T-helper 2 cell treated with Interferon-gamma antibody and Interleukin-4, amounts not matched to agents 5 μg/mL and 100 μg/mL, for 36 hours (primary cell): ENCODE measurements around the gene AP2B1.

Experiments
- DNase-seq: peaks from one replicate; pipeline ENCODE4 v3.0.0; 2021; ENCODE audit warnings: low spot score
- H3K27ac Mint-ChIP-seq: one replicate; pipeline ENCODE4 v1.8.0; 2021; ENCODE audit warnings: mild to moderate bottlenecking, mixed read lengths
- H3K27me3 Mint-ChIP-seq: one replicate; pipeline ENCODE4 v1.8.0; 2021; ENCODE audit warnings: low read depth, mixed read lengths
- H3K36me3 Mint-ChIP-seq: one replicate; pipeline ENCODE4 v1.8.0; 2021; ENCODE audit warnings: low read depth, mixed read lengths
- H3K4me1 Mint-ChIP-seq: one replicate; pipeline ENCODE4 v1.8.0; 2021; ENCODE audit warnings: low read depth, mixed read lengths
- H3K4me3 Mint-ChIP-seq: one replicate; pipeline ENCODE4 v1.8.0; 2022; ENCODE audit warnings: mild to moderate bottlenecking, moderate library complexity, mixed read lengths
- H3K9me3 Mint-ChIP-seq: one replicate; pipeline ENCODE4 v1.8.0; 2021; ENCODE audit warnings: mixed read lengths

Gene AP2B1

DNA sequence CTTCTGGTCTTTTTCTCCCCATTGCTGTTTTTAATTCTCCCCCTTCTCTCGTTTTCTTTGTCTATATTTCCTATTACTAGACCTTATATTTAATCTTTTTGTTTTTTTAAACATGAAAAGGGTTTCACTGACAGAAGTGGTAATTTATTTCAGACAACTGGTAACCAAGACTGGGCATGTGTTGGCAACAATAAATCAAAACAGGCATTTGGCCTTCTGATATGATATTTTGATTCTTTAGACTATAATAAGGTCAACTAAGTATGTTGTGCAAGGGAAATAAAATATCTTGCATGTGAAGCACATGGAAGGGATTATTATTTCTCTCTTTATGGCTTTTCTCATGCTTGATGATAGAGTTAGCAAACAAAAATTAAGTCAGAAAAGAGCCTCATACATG lies 34.6 kb downstream of the AP2B1 start:
- no peaks in the 10 kb centered on the region for H3K9me3 Mint-ChIP-seq
- no peak for DNase-seq
- H3K4me1 Mint-ChIP-seq, result no peaks in the 10 kb centered on the region
- no peaks in the 10 kb centered on the region for H3K27me3 Mint-ChIP-seq
- peaks cover 28% of the 10 kb centered on the region for H3K36me3 Mint-ChIP-seq
- no peak overlapping the region for H3K4me3 Mint-ChIP-seq
- no peak overlapping the region for H3K27ac Mint-ChIP-seq

GRCh38 chr17:35627417-35627816 lies 40.3 kb downstream of the AP2B1 start:
- peaks cover 49% of the 10 kb centered on the region for H3K36me3 Mint-ChIP-seq
- H3K27me3 Mint-ChIP-seq, result no peaks in the 10 kb centered on the region
- no peak overlapping the region for H3K27ac Mint-ChIP-seq
- H3K9me3 Mint-ChIP-seq, result no peaks in the 10 kb centered on the region
- DNase-seq, result no peak
- peaks cover 3% of the 10 kb centered on the region for H3K4me1 Mint-ChIP-seq
- no peak overlapping the region for H3K4me3 Mint-ChIP-seq

GRCh38 chr17:35630530-35631148 lies 43.5 kb downstream of the AP2B1 start:
- no peak for DNase-seq
- Mint-ChIP-seq H3K9me3 (no peaks in the 10 kb centered on the region), H3K27ac (no peak overlapping the region), H3K36me3 (peaks cover 45% of the 10 kb centered on the region), H3K27me3 (no peaks in the 10 kb centered on the region), H3K4me1 (peaks cover 3% of the 10 kb centered on the region), H3K4me3 (no peak overlapping the region)

GRCh38 chr17:35641032-35641431 lies 53.9 kb downstream of the AP2B1 start:
- Mint-ChIP-seq H3K4me1 (no peaks in the 10 kb centered on the region), H3K27me3 (no peaks in the 10 kb centered on the region), H3K9me3 (no peaks in the 10 kb centered on the region), H3K27ac (no peak overlapping the region), H3K4me3 (no peak overlapping the region), H3K36me3 (peaks cover 45% of the 10 kb centered on the region)
- no peak for DNase-seq

GRCh38 chr17:35645923-35646322 lies 58.8 kb downstream of the AP2B1 start:
- Mint-ChIP-seq H3K4me3 (no peak overlapping the region), H3K9me3 (no peaks in the 10 kb centered on the region), H3K27ac (no peak overlapping the region), H3K27me3 (no peaks in the 10 kb centered on the region), H3K4me1 (no peaks in the 10 kb centered on the region), H3K36me3 (peaks cover 35% of the 10 kb centered on the region)
- DNase-seq, result no peak

DNA sequence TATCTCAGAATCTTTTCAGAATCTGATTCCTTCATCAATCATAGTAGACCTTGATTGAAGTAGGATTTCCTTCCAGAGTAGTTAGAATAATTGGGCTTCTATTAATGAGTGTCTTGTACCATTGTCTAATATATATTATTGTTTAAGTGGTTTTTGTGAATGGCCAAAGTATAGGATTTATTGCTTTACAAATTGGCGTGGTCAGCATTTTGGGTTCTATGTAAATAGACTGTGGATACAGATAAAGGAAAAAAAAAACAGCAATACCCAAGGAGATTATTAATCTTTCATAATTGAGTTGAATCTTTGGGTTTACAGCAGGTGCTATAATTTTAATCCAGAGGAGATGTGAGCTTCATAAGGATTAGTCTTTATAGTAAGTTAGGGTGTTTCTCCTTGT lies 64.3 kb downstream of the AP2B1 start:
- H3K4me1 Mint-ChIP-seq, result peaks cover 9% of the 10 kb centered on the region
- H3K27ac Mint-ChIP-seq, result no peak overlapping the region
- H3K9me3 Mint-ChIP-seq, result no peaks in the 10 kb centered on the region
- H3K27me3 Mint-ChIP-seq, result no peaks in the 10 kb centered on the region
- peaks cover 32% of the 10 kb centered on the region for H3K36me3 Mint-ChIP-seq
- no peak for DNase-seq
- no peak overlapping the region for H3K4me3 Mint-ChIP-seq

DNA sequence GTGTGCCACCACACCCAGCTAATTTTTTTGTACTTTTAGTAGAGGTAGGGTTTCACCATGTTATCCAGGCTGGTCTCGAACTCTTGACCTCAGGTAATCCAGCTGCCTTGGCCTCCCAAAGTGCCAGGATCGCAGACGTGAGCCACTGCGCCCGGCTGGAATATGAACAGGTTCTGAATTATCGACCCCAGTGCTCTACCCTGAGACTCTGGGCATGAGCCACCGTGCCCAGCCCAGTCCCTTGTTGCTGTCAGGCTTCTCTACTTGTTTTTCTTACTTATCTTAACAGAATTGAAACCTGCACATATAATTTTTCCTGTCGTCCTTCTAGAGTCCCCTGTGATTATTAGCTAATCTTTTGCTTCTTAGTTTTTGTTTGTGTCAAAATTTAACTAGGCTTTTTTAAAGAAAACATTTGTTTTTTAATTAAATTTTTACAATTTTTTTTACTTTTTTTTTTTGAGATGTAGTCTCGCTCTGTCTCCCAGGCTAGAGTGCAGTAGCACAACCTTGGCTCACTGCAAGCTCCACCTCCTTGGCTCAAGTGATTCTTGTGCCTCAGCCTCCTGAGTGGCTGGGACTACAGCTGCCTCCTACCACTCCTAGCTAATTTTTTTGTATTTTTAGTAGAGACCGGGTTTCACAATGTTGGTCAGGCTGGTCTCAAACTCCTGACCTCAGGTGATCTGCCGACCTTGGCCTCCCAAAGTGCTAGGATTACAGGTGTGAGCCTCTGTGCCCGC lies 66.7 kb downstream of the AP2B1 start:
- Mint-ChIP-seq H3K27ac (no peak overlapping the region), H3K4me1 (peaks cover 11% of the 10 kb centered on the region), H3K9me3 (no peaks in the 10 kb centered on the region), H3K4me3 (no peak overlapping the region), H3K27me3 (no peaks in the 10 kb centered on the region), H3K36me3 (peaks cover 46% of the 10 kb centered on the region)
- DNase-seq, result no peak

DNA sequence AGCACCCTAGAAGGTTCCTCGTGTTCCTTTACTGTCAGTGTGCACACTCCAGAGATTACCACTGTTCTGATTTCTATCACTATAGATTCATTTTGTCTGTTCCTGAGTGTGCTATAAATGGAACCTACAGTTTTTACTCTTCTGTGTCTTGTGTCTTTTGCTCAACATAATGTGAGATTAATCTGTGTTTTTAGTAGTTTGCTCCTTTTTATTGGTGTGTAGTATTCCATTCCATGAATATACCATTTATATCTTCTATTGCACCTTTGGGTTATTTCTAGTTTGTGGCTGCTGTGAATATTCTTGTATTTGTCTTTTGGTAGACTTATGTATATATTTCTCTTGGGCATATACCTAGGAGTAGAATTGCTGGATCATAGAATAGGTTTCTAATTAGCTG lies 68.2 kb downstream of the AP2B1 start:
- DNase-seq, result no peak
- Mint-ChIP-seq H3K4me1 (peaks cover 11% of the 10 kb centered on the region), H3K9me3 (no peaks in the 10 kb centered on the region), H3K27ac (no peak overlapping the region), H3K27me3 (no peaks in the 10 kb centered on the region), H3K36me3 (peaks cover 56% of the 10 kb centered on the region), H3K4me3 (no peak overlapping the region)

GRCh38 chr17:35660902-35661301 lies 73.8 kb downstream of the AP2B1 start:
- DNase-seq, result no peak
- H3K27ac Mint-ChIP-seq, result no peak overlapping the region

DNA sequence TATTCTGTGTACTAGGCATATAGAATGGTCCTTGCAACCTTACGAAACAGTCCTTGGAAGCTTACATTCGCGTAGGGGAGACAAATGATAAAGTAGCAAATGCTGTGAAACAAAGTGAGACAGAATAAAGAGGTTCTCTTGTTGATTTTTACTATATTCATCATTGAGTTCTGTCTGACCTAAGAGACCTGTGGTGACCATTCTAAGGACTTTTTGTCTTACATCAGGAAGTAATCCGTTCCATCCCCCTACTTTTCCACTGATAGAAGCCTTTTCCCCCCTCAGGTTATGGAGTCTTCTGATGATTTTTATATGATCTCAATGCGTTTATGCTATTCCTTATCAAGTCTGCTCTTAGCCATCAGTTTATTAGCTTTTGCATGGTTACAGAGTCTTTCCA lies 77.6 kb downstream of the AP2B1 start:
- Mint-ChIP-seq H3K36me3 (peaks cover 36% of the 10 kb centered on the region), H3K4me3 (no peak overlapping the region)

More at GRCh38 chr17:35660902-35661301, 73.8 kb downstream of the AP2B1 start:
- Mint-ChIP-seq H3K9me3 (no peaks in the 10 kb centered on the region), H3K27me3 (no peaks in the 10 kb centered on the region), H3K4me1 (peaks cover 4% of the 10 kb centered on the region), H3K4me3 (no peak overlapping the region), H3K36me3 (peaks cover 54% of the 10 kb centered on the region)

DNA sequence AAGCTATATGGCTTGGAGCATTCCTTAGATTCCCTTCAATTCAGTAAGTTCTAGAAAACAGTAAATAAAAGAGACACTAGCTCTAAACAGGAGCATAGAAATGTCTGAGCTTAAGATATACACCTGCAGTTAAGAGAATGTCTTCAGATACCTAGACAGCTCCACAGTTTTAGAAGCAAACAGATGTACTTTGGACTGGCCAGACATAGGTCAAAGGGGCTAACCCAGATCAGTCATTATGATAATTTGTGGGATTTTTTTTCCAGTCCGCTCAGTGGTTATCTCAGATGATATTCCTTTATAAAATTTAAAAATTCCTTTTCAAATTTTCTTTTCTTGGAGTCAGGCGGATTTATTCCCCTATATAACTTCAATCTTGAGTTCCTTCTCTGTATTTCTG lies 78.5 kb downstream of the AP2B1 start:
- H3K9me3 Mint-ChIP-seq, result no peaks in the 10 kb centered on the region
- no peak overlapping the region for H3K27ac Mint-ChIP-seq
- no peaks in the 10 kb centered on the region for H3K4me1 Mint-ChIP-seq
- no peak for DNase-seq
- no peak overlapping the region for H3K4me3 Mint-ChIP-seq
- peaks cover 35% of the 10 kb centered on the region for H3K36me3 Mint-ChIP-seq
- H3K27me3 Mint-ChIP-seq, result no peaks in the 10 kb centered on the region

More for the DNA sequence above, 77.6 kb downstream of the AP2B1 start:
- Mint-ChIP-seq H3K9me3 (no peaks in the 10 kb centered on the region), H3K27ac (no peak overlapping the region), H3K27me3 (no peaks in the 10 kb centered on the region), H3K4me1 (no peaks in the 10 kb centered on the region)
- no peak for DNase-seq

DNA sequence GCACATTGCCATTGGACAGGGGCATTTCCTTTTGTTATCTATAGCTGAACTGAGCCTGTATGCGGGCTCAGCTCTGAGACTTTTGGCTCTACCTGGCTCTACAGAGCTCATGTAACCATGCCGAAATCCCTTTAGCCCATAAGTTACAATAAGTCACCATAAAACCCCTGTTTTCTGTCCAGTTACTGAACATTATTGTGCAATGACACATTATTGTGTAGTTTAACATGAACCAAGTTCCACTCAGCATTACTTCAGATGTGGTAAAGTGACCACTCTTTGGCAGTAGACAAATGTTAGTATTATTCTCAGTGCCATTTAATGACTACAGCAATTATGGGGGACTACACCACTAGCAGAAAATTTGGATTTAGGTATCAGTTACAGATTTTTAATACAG lies 78.9 kb downstream of the AP2B1 start:
- no peak overlapping the region for H3K4me3 Mint-ChIP-seq
- no peaks in the 10 kb centered on the region for H3K4me1 Mint-ChIP-seq
- H3K36me3 Mint-ChIP-seq, result peaks cover 39% of the 10 kb centered on the region
- no peak overlapping the region for H3K27ac Mint-ChIP-seq
- H3K9me3 Mint-ChIP-seq, result no peaks in the 10 kb centered on the region
- H3K27me3 Mint-ChIP-seq, result no peaks in the 10 kb centered on the region
- DNase-seq, result no peak

GRCh38 chr17:35666967-35667532 lies 79.9 kb downstream of the AP2B1 start:
- H3K27ac Mint-ChIP-seq, result no peak overlapping the region
- DNase-seq, result no peak
- no peaks in the 10 kb centered on the region for H3K9me3 Mint-ChIP-seq
- H3K4me3 Mint-ChIP-seq, result no peak overlapping the region
- no peaks in the 10 kb centered on the region for H3K27me3 Mint-ChIP-seq
- peaks cover 42% of the 10 kb centered on the region for H3K36me3 Mint-ChIP-seq
- no peaks in the 10 kb centered on the region for H3K4me1 Mint-ChIP-seq

DNA sequence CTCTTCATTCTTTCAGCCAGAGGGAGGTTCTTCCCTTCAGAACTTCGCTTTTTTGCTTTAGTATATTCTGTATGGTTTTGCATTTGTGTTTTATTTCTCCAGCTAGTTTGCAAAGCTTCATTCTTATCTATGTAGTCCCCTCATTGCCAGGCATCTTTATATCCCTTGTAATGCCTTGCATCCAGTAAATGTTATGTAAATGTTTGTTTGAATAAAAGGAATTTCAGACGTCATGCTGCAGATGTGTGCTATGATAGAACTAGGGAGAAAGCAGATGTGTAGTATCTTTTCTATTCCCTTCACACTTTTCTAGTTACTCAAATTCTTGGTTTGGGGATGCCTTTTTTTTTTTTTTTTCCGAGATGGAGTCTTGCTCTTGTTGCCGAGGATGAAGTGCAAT lies 81.7 kb downstream of the AP2B1 start:
- Mint-ChIP-seq H3K36me3 (peaks cover 36% of the 10 kb centered on the region), H3K4me3 (no peak overlapping the region), H3K9me3 (no peaks in the 10 kb centered on the region), H3K4me1 (no peaks in the 10 kb centered on the region), H3K27me3 (no peaks in the 10 kb centered on the region), H3K27ac (no peak overlapping the region)
- DNase-seq, result no peak
